Mesenchymal stem cell (in vitro differentiated cells and primary cell): ENCODE data around the gene CEP72.

Experiments used
- DNase-seq: peaks from one replicate; pipeline ENCODE4 v3.0.0-alpha.2; 2013
- H2AFZ ChIP-seq: one replicate; pipeline ENCODE4 v1.6.1; 2013; ENCODE audit warnings: low read depth, mild to moderate bottlenecking, control low read depth, inconsistent platforms, low read length, moderate library complexity
- H2AK5ac ChIP-seq: 2 replicates; pipeline ENCODE4 v1.6.1; 2013; ENCODE audit warnings: low read length, moderate library complexity, mild to moderate bottlenecking, inconsistent platforms; ENCODE audit not compliant: severe bottlenecking
- H2BK120ac ChIP-seq: one replicate; pipeline ENCODE4 v1.6.1; 2013; ENCODE audit warnings: low read depth, mild to moderate bottlenecking, inconsistent platforms, low read length, moderate library complexity
- H2BK12ac ChIP-seq, 2 experiments: one replicate each; pipeline ENCODE4 v1.6.1; 2013; ENCODE audit warnings: inconsistent platforms in 2 of 2, low read length in 2 of 2, mild to moderate bottlenecking in 2 of 2, moderate library complexity in 2 of 2, control low read depth in 1 of 2
- H2BK15ac ChIP-seq: one replicate; pipeline ENCODE4 v1.6.1; 2013; ENCODE audit warnings: mild to moderate bottlenecking, low read depth, inconsistent platforms; ENCODE audit not compliant: poor library complexity, severe bottlenecking
- H2BK5ac ChIP-seq: 2 replicates; pipeline ENCODE4 v1.6.1; 2013; ENCODE audit warnings: low read depth, mild to moderate bottlenecking, low read length, control low read depth, inconsistent platforms; ENCODE audit not compliant: poor library complexity, severe bottlenecking
- H3K14ac ChIP-seq, 2 experiments: one replicate each; pipeline ENCODE4 v1.6.1; 2013; ENCODE audit warnings: inconsistent platforms in 2 of 2, low read length in 2 of 2, control low read depth in 1 of 2, mild to moderate bottlenecking in 1 of 2, moderate library complexity in 1 of 2
- H3K18ac ChIP-seq, 2 experiments: one replicate each; pipeline ENCODE4 v1.6.1; 2013; ENCODE audit warnings: inconsistent platforms in 2 of 2, low read length in 2 of 2, control low read depth in 1 of 2, low read depth in 1 of 2, mild to moderate bottlenecking in 1 of 2
- H3K23ac ChIP-seq, 2 experiments: one replicate each; pipeline ENCODE4 v1.6.1; 2013; ENCODE audit warnings: inconsistent platforms in 2 of 2, low read length in 2 of 2, mild to moderate bottlenecking in 2 of 2, moderate library complexity in 2 of 2, control low read depth in 1 of 2
- H3K27ac ChIP-seq: 2 replicates; pipeline ENCODE4 v1.5.1; 2013; ENCODE audit warnings: mild to moderate bottlenecking, moderate library complexity, low read length, control low read depth, inconsistent platforms; ENCODE audit not compliant: poor library complexity, severe bottlenecking
- H3K27me3 ChIP-seq, 2 experiments: 2 replicates each; pipeline versions ENCODE4 v1.6.1 to v1.7.0; 2013; ENCODE audit warnings: low read length in 2 of 2, mild to moderate bottlenecking in 2 of 2, moderate library complexity in 2 of 2, control low read depth in 1 of 2, inconsistent platforms in 1 of 2; ENCODE audit not compliant: control insufficient read depth in 1 of 2, insufficient read depth in 1 of 2
- H3K36me3 ChIP-seq, 2 experiments: 2 replicates each; pipeline versions ENCODE4 v1.6.1 to v1.7.0; 2013; ENCODE audit warnings: low read length in 2 of 2, control low read depth in 1 of 2, inconsistent platforms in 1 of 2, low read depth in 1 of 2, mild to moderate bottlenecking in 1 of 2; ENCODE audit not compliant: insufficient read depth in 2 of 2, control insufficient read depth in 1 of 2
- H3K4ac ChIP-seq, 2 experiments: one replicate each; pipeline ENCODE4 v1.6.1; 2013; ENCODE audit warnings: inconsistent platforms in 2 of 2, low read length in 2 of 2, mild to moderate bottlenecking in 2 of 2, moderate library complexity in 2 of 2, control low read depth in 1 of 2, low read depth in 1 of 2
- H3K4me1 ChIP-seq: 2 replicates; pipeline ENCODE4 v1.6.1; 2013; ENCODE audit warnings: low read depth, low read length, control low read depth; ENCODE audit not compliant: control insufficient read depth, insufficient read depth
- H3K4me2 ChIP-seq: 2 replicates; pipeline ENCODE4 v1.6.1; 2013; ENCODE audit warnings: low read length, mild to moderate bottlenecking, inconsistent platforms; ENCODE audit not compliant: poor library complexity, severe bottlenecking
- H3K4me3 ChIP-seq, 2 experiments: 2 replicates each; pipeline versions ENCODE4 v1.5.1 to v1.7.0; 2013; ENCODE audit warnings: low read length in 2 of 2, mild to moderate bottlenecking in 2 of 2, control low read depth in 1 of 2, low read depth in 1 of 2; ENCODE audit not compliant: insufficient read depth in 1 of 2
- H3K79me1 ChIP-seq: replicated peaks from 2 replicates; pipeline ENCODE4 v1.6.1; 2013; ENCODE audit warnings: mild to moderate bottlenecking, control low read depth, low read length, inconsistent platforms; ENCODE audit not compliant: poor library complexity, severe bottlenecking
- H3K9ac ChIP-seq: 2 replicates; pipeline ENCODE4 v1.7.0; 2013; ENCODE audit warnings: mild to moderate bottlenecking, low read length, moderate library complexity
- H3K9me3 ChIP-seq: 2 replicates; pipeline ENCODE4 v1.7.0; 2013; ENCODE audit warnings: mild to moderate bottlenecking, low read length; ENCODE audit not compliant: control insufficient read depth
- H4K8ac ChIP-seq: one replicate; pipeline ENCODE4 v1.6.1; 2013; ENCODE audit warnings: inconsistent platforms, mild to moderate bottlenecking, low read length, moderate library complexity
- H4K91ac ChIP-seq: one replicate; pipeline ENCODE4 v1.6.1; 2013; ENCODE audit warnings: mild to moderate bottlenecking, low read length, inconsistent platforms
- WGBS: methylation state at CpG from one replicate; pipeline ENCODE4 v1.1.7; 2013; ENCODE audit warnings: mixed read lengths; 5-methylcytosine and 5-hydroxymethylcytosine counted together

Gene CEP72

DNA sequence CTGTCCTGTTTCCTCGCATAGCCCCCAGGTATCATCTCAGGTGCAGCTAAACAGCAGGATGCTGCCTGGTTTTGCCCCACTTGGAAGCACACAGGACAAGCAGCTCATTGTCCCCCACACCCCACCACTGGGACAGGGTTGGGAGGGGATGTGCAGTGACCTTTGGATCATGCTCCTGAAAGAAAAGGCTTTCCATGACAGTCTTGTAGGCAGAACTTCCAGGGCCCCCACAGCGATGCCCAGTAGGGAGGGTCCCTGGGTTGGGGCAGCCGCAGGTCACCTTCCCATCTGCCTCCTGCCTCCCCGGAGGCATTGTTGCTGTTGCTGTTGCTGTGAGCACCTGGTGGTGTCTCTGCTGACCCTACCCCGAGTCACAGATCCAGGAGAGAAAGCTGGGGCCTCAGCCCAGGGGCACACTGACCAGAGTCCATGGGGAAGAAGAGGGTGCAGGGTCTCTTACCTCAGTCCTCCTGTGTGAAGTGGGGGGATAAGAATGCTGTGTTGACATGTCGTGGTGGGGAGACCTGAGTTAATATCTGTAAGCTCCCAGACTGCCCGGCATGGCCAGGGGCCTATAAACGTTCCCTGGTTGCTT, 8.5 kb downstream of the CEP72 start:
- Histone ChIP-seq H3K79me1 (peaks cover 40% of the 10 kb centered on the region), H3K14ac (no peak overlapping the region), H2AK5ac (no peak overlapping the region), H3K4me2 (no peak overlapping the region), H3K18ac (no peak overlapping the region), H4K91ac (no peak overlapping the region), H3K23ac (no peak overlapping the region), H2BK5ac (no peak overlapping the region), H3K9ac (no peak overlapping the region), H3K4me3 (no peak overlapping the region), H3K36me3 (peaks cover 27 to 63% of the 10 kb centered on the region in 2 experiments), H3K4ac (no peak overlapping the region), H2AFZ (no peak overlapping the region), H3K4me1 (peaks cover 4% of the 10 kb centered on the region), H3K9me3 (no peaks in the 10 kb centered on the region), H3K27ac (no peak overlapping the region), H2BK15ac (no peak overlapping the region), H2BK12ac (no peak overlapping the region), H3K27me3 (no peaks in the 10 kb centered on the region), H4K8ac (no peak overlapping the region), H2BK120ac (no peak overlapping the region)
- WGBS = 96% methylated on average over 8 of the region's 8 CpGs
- no peak for DNase-seq

DNA sequence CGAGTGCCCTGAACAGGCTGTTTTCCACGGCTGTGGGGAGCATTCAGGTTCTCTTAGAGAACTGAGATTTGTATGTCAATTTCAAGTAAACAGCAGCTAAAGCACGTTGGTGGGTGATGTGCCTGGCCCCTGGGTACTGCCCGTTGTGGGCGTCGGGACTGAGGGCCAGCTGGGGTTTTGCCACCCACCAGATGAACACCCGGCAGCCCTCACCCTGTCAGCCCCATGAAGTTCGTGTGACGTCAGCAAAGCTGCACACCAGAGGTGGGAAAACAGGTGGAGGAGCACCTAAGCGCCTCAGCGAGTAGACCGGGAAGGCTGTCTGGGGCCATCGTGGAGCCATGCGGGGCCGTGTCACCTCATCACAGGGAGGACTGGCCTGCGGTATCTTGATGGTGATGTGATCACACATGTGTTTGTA, 9.2 kb downstream of the CEP72 start:
- DNase-seq = no peak
- peaks cover 40% of the 10 kb centered on the region for H3K79me1 ChIP-seq
- peaks cover 4% of the 10 kb centered on the region for H3K4me1 ChIP-seq
- H3K4me2 ChIP-seq = no peak overlapping the region
- H3K27ac ChIP-seq = no peak overlapping the region
- H2BK120ac ChIP-seq = no peak overlapping the region
- H2BK15ac ChIP-seq = no peak overlapping the region
- no peaks in the 10 kb centered on the region for H3K27me3 ChIP-seq
- peaks cover 27 to 64% of the 10 kb centered on the region in 2 experiments for H3K36me3 ChIP-seq
- 97% methylated on average over 16 of the region's 16 CpGs for WGBS
- no peaks in the 10 kb centered on the region for H3K9me3 ChIP-seq
- no peak overlapping the region for H3K14ac ChIP-seq
- H4K8ac ChIP-seq = no peak overlapping the region
- H3K9ac ChIP-seq = no peak overlapping the region
- no peak overlapping the region for H2BK5ac ChIP-seq
- no peak overlapping the region for H4K91ac ChIP-seq
- H3K23ac ChIP-seq = no peak overlapping the region
- no peak overlapping the region for H3K18ac ChIP-seq
- H2BK12ac ChIP-seq = no peak overlapping the region
- no peak overlapping the region for H3K4me3 ChIP-seq
- no peak overlapping the region for H2AFZ ChIP-seq
- H2AK5ac ChIP-seq = no peak overlapping the region
- no peak overlapping the region for H3K4ac ChIP-seq

DNA sequence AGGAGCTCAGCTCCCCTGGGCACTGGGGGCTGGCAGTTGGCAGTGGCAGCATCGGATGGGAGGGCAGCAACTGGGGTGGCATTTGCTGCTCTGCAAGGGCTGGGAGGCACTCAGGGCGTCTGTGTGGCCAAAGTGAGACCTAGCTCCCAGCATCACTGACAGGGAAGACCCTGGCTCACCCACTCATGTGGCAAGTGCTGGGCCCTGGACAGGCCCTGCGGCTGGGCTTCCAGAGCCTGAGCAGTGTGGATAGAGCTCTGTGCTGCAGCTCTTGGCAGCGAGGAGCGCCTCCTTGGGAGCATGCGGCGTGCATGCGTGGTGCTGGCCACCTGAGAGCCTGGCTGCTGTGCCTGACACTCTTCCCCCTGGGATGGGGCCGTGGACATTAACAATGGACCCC, 10.2 kb downstream of the CEP72 start:
- Histone ChIP-seq H2BK120ac (no peak overlapping the region), H3K79me1 (peaks cover 32% of the 10 kb centered on the region), H4K8ac (peak overlapping the region; percentile 22), H3K23ac (no peak overlapping the region), H3K4me1 (no peaks in the 10 kb centered on the region), H3K18ac (no peak overlapping the region), H3K4me2 (no peak overlapping the region), H3K27me3 (no peaks in the 10 kb centered on the region), H3K14ac (no peak overlapping the region), H3K36me3 (peaks cover 27 to 60% of the 10 kb centered on the region in 2 experiments), H3K4me3 (no peak overlapping the region), H4K91ac (no peak overlapping the region), H3K9me3 (no peaks in the 10 kb centered on the region), H2BK5ac (no peak overlapping the region), H3K9ac (no peak overlapping the region), H2AFZ (no peak overlapping the region), H2BK12ac (no peak overlapping the region), H3K4ac (no peak overlapping the region), H3K27ac (no peak overlapping the region), H2BK15ac (no peak overlapping the region), H2AK5ac (no peak overlapping the region)
- DNase-seq = no peak
- 95% methylated on average over 8 of the region's 9 CpGs for WGBS

DNA sequence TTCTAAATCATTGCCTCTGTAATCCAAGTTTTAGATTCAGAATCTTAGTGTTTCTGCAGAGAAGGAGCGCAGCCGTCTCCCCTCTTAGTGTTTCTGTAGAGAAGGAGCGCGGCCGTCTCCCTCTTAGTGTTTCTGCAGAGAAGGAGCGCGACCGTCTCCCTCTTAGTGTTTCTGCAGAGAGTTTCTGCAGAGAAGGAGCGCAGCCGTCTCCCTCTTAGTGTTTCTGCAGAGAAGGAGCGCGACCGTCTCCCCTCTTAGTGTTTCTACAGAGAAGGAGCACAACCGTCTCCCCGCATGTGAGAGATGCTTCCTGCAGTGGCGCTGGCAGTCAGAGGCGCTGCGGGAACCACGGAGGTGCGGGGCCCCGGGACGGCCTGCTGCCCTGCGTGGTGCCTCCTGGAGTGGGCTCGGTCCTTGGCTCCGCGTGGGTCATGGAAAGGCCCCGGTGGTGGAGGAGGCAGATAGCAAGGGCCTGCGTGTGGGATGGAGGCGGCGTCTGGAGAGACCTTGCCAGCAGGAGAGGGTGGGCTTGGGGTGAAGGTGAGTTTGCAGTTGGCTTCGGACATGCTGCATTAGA, 10.9 kb downstream of the CEP72 start:
- peaks cover 27% of the 10 kb centered on the region for H3K79me1 ChIP-seq
- 96% methylated on average over 31 of the region's 31 CpGs for WGBS

More for the DNA sequence above, 10.9 kb downstream of the CEP72 start:
- no peak overlapping the region for H3K27ac ChIP-seq
- H3K9me3 ChIP-seq = no peaks in the 10 kb centered on the region
- no peaks in the 10 kb centered on the region for H3K4me1 ChIP-seq
- no peak overlapping the region for H3K18ac ChIP-seq
- no peak overlapping the region for H2BK12ac ChIP-seq
- no peak overlapping the region for H2BK5ac ChIP-seq
- no peak overlapping the region for H3K14ac ChIP-seq
- no peak overlapping the region for H3K4me3 ChIP-seq
- H3K27me3 ChIP-seq = no peaks in the 10 kb centered on the region
- no peak overlapping the region for H3K4me2 ChIP-seq
- peaks cover 31 to 64% of the 10 kb centered on the region in 2 experiments for H3K36me3 ChIP-seq
- no peak overlapping the region for H3K9ac ChIP-seq
- no peak overlapping the region for H3K4ac ChIP-seq
- H4K8ac ChIP-seq = no peak overlapping the region
- no peak for DNase-seq
- no peak overlapping the region for H2BK15ac ChIP-seq
- H2AK5ac ChIP-seq = no peak overlapping the region
- H2AFZ ChIP-seq = no peak overlapping the region
- no peak overlapping the region for H2BK120ac ChIP-seq
- H3K23ac ChIP-seq = no peak overlapping the region
- no peak overlapping the region for H4K91ac ChIP-seq
